ENCODE data around the gene GBA3.

Gene GBA3

DNA sequence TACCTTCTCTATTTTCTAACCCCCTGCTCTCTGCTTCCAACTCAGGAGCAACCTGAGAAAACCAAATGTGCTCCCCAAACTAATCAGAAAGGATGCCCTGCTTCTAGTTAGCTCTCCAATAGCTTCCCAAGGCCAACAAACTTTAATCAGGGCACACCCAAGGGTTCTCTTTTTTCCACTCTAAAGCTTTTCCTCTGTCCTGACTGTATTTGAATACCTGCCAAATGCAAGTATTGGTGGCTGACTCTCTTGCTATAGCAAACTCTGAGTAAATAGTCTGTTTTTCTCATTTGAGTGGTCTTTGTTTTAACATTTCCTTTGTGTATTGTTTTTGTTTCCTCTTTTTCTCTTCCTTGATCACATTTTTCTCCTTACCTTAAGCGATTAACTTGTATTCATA is 52.5 kb downstream of the GBA3 start:
- TF ChIP-seq TCF4 (CRISPR knock-in tag; IDR thresholded peaks at IDR 0.05; ENCODE audit: borderline replicate concordance) (no peak), RARB (CRISPR knock-in tag; IDR thresholded peaks at IDR 0.05) (no peak), TOX (CRISPR knock-in tag; IDR thresholded peaks at IDR 0.05; ENCODE audit: borderline replicate concordance) (no peak), SNAI2 (CRISPR knock-in tag; IDR thresholded peaks at IDR 0.05) (no peak), ZFP30 (CRISPR knock-in tag; IDR thresholded peaks at IDR 0.05) (no peak), ESRRG (CRISPR knock-in tag; IDR thresholded peaks at IDR 0.05) (no peak), ARNTL (CRISPR knock-in tag; IDR thresholded peaks at IDR 0.05; ENCODE audit: borderline replicate concordance, low read depth) (no peak)
- TF ChIP-seq, protein P1, sequence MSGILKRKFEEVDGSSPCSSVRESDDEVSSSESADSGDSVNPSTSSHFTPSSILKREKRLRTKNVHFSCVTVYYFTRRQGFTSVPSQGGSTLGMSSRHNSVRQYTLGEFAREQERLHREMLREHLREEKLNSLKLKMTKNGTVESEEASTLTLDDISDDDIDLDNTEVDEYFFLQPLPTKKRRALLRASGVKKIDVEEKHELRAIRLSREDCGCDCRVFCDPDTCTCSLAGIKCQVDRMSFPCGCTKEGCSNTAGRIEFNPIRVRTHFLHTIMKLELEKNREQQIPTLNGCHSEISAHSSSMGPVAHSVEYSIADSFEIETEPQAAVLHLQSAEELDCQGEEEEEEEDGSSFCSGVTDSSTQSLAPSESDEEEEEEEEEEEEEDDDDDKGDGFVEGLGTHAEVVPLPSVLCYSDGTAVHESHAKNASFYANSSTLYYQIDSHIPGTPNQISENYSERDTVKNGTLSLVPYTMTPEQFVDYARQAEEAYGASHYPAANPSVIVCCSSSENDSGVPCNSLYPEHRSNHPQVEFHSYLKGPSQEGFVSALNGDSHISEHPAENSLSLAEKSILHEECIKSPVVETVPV (CRISPR knock-in tag; IDR thresholded peaks at IDR 0.05): no peak
- TF ChIP-seq, protein P2, sequence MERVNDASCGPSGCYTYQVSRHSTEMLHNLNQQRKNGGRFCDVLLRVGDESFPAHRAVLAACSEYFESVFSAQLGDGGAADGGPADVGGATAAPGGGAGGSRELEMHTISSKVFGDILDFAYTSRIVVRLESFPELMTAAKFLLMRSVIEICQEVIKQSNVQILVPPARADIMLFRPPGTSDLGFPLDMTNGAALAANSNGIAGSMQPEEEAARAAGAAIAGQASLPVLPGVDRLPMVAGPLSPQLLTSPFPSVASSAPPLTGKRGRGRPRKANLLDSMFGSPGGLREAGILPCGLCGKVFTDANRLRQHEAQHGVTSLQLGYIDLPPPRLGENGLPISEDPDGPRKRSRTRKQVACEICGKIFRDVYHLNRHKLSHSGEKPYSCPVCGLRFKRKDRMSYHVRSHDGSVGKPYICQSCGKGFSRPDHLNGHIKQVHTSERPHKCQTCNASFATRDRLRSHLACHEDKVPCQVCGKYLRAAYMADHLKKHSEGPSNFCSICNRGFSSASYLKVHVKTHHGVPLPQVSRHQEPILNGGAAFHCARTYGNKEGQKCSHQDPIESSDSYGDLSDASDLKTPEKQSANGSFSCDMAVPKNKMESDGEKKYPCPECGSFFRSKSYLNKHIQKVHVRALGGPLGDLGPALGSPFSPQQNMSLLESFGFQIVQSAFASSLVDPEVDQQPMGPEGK (CRISPR knock-in tag; IDR thresholded peaks at IDR 0.05; ENCODE audit: borderline replicate concordance): no peak
- TF ChIP-seq, protein P3, sequence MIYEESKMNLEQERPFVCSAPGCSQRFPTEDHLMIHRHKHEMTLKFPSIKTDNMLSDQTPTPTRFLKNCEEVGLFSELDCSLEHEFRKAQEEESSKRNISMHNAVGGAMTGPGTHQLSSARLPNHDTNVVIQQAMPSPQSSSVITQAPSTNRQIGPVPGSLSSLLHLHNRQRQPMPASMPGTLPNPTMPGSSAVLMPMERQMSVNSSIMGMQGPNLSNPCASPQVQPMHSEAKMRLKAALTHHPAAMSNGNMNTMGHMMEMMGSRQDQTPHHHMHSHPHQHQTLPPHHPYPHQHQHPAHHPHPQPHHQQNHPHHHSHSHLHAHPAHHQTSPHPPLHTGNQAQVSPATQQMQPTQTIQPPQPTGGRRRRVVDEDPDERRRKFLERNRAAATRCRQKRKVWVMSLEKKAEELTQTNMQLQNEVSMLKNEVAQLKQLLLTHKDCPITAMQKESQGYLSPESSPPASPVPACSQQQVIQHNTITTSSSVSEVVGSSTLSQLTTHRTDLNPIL (CRISPR knock-in tag; IDR thresholded peaks at IDR 0.05; ENCODE audit: low read depth): no peak
- no peak for ATAC-seq

DNA sequence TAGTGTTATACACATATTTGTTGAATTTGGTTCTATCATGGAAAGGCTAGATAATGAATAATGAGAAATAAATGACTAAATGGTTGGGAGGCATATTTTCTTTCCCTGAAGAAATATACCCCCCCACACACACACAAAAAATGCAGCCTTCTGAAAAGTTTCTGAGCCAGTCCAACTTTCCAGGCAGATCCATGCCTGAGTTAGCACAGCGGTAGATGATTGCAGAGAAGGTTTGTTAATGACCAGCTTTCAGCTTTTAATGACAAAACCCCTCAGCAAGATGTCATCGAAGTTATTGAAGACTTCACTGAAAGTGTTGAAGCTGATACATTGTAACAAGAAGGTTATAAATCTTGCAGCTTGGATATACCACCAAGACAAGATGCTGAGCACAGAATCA is 61.4 kb downstream of the GBA3 start:
- ATAC-seq: no peak
- TF ChIP-seq, protein P3 (CRISPR knock-in tag; IDR thresholded peaks at IDR 0.05; ENCODE audit: low read depth): no peak
- no peak for TF ChIP-seq ZNF8 (CRISPR knock-in tag; IDR thresholded peaks at IDR 0.05)

DNA sequence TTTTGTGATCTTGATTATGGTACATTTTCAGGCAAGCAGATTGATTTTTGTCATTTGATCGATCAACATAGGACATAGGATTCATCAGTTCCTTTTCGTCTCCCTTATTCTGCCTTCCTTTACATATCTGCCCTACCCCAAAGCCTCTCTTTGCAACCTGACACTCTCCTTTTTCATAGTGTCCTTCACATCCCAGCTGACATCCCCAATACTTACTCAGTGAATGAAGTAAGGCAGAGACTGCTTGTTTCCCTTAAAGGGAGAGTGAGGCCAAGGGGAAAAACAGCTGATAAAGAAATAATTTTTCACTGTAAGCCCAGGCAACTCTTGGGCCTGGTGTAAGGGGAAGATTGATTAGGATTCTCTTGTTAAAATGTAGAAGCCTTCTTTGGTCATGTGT is 69.8 kb downstream of the GBA3 start:
- ATAC-seq: no peak
- no peak for TF ChIP-seq ISL1 (CRISPR knock-in tag; IDR thresholded peaks at IDR 0.05)
- no peak for TF ChIP-seq ESRRG (CRISPR knock-in tag; IDR thresholded peaks at IDR 0.05)
- no peak for TF ChIP-seq ZNF565 (CRISPR knock-in tag; conservative IDR thresholded peaks at IDR 0.05; ENCODE audit: low read depth)
- TF ChIP-seq ZFP30 (CRISPR knock-in tag; IDR thresholded peaks at IDR 0.05): no peak
- no peak for TF ChIP-seq ZC3H10 (CRISPR knock-in tag; IDR thresholded peaks at IDR 0.05)
- TF ChIP-seq TCF4 (CRISPR knock-in tag; IDR thresholded peaks at IDR 0.05; ENCODE audit: borderline replicate concordance): no peak
- TF ChIP-seq, protein P1 (CRISPR knock-in tag; IDR thresholded peaks at IDR 0.05): no peak
- TF ChIP-seq, protein P2 (CRISPR knock-in tag; IDR thresholded peaks at IDR 0.05; ENCODE audit: borderline replicate concordance): no peak
- TF ChIP-seq, protein P4, sequence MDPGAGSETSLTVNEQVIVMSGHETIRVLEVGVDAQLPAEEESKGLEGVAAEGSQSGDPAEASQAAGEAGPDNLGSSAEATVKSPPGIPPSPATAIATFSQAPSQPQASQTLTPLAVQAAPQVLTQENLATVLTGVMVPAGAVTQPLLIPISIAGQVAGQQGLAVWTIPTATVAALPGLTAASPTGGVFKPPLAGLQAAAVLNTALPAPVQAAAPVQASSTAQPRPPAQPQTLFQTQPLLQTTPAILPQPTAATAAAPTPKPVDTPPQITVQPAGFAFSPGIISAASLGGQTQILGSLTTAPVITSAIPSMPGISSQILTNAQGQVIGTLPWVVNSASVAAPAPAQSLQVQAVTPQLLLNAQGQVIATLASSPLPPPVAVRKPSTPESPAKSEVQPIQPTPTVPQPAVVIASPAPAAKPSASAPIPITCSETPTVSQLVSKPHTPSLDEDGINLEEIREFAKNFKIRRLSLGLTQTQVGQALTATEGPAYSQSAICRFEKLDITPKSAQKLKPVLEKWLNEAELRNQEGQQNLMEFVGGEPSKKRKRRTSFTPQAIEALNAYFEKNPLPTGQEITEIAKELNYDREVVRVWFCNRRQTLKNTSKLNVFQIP (CRISPR knock-in tag; IDR thresholded peaks at IDR 0.05; ENCODE audit: borderline replicate concordance, low read depth): no peak
- no peak for TF ChIP-seq RARB (CRISPR knock-in tag; IDR thresholded peaks at IDR 0.05)
- no peak for TF ChIP-seq OSR1 (CRISPR knock-in tag; IDR thresholded peaks at IDR 0.05)
- no peak for TF ChIP-seq ARNTL (CRISPR knock-in tag; IDR thresholded peaks at IDR 0.05; ENCODE audit: borderline replicate concordance, low read depth)

Data from SK-N-SH treated with all-trans-retinoic acid at 6 μM for 48 hours (cell line).